HCT116 (cell line): ENCODE data around the gene CTXND1.

ENCODE experiments used
- CTCF ChIP-seq, 3 experiments: fragments of 200-600 bp in 1 of 3; sonication (generic) in 1 of 3; IDR thresholded peaks in 2 of 3; conservative IDR thresholded peaks in 1 of 3; 2 replicates each; pipeline ENCODE4 v1.5.1; 2012 to 2017; ENCODE audit warnings: low read depth in 2 of 3, low read length in 2 of 3, antibody characterized with exemption in 1 of 3, borderline replicate concordance in 1 of 3, control low read depth in 1 of 3, mild to moderate bottlenecking in 1 of 3, mixed read lengths in 1 of 3, mixed run types in 1 of 3, moderate library complexity in 1 of 3; ENCODE audit not compliant: insufficient read depth in 1 of 3
- EZH2phosphoT487 ChIP-seq: fragments of 200-600 bp; IDR thresholded peaks from 2 replicates; pipeline ENCODE4 v1.6.1; 2018; ENCODE audit warnings: antibody characterized with exemption, borderline replicate concordance
- POLR2AphosphoS5 ChIP-seq: IDR thresholded peaks from 2 replicates; pipeline ENCODE4 v1.6.1; 2011; ENCODE audit warnings: mild to moderate bottlenecking, low read depth, low read length, moderate library complexity
- SIN3A ChIP-seq: IDR thresholded peaks from 2 replicates; pipeline ENCODE4 v1.6.1; 2012; ENCODE audit warnings: low read depth
- YY1 ChIP-seq: IDR thresholded peaks from 2 replicates; pipeline ENCODE4 v1.6.1; 2011; ENCODE audit warnings: low read length, low read depth, moderate library complexity, mild to moderate bottlenecking; ENCODE audit not compliant: insufficient replicate concordance; ENCODE audit errors: extremely low read depth

DNA sequence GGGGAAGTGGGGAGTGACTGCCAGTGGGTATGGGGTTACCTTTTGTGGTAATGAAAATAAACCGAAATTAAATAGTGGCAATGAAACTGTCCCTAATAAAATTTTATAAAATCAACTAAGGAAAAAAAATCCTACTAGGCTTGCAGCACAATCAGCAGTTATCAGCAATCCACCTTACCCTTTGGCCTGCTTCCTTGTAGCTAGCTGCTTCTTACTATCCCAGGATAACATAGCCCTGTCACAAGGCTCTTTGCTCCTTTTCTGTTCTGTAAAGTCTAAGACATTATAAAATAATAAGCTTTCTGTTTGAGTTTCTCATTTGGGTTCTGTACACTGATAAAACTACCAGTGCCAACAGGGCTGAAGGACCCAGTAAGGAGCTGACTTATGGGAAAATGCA, 23.0 kb upstream of the CTXND1 start:
- TF ChIP-seq EZH2phosphoT487 (no peak), CTCF (IDR thresholded peaks at IDR 0.05 in 2 of 3, conservative IDR thresholded peaks at IDR 0.05 in 1 of 3; ENCODE audit: borderline replicate concordance in 1 of 3, insufficient read depth in 1 of 3, low read depth in 2 of 3, low read length in 2 of 3) (no peak), POLR2AphosphoS5 (no peak), YY1 (no peak), SIN3A (no peak)
